GM19240 (cell line): ENCODE measurements around the gene CMPK1.
"Not testable (repeated sequence)": the region's sequence is repeated elsewhere in the genome, so short reads cannot be mapped to it uniquely, and the experiment has no call there.

ENCODE experiments used
- DNase-seq: peaks from one replicate; pipeline ENCODE4 v3.0.0; 2011; ENCODE audit warnings: low spot score; ENCODE audit not compliant: insufficient read length

Gene CMPK1

DNA sequence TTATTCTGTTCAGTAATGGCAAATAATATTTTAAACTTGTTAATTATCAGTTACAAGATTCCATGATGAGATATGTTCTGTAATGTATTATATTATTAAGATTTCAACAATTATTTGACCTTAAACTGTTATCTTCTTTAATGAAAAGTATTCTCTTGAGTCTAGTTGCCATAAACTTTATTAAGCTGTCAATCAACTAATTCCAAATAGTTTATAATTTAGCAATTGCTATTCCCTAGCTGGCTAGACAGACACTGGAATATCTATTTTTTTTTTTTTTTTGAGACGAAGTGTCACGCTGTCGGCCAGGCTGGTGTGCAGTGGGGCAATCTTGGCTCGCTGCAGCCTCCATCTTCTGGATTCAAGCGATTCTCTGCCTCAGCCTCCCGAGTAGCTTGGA lies 3.8 kb downstream of the CMPK1 start:
- no peak for DNase-seq

DNA sequence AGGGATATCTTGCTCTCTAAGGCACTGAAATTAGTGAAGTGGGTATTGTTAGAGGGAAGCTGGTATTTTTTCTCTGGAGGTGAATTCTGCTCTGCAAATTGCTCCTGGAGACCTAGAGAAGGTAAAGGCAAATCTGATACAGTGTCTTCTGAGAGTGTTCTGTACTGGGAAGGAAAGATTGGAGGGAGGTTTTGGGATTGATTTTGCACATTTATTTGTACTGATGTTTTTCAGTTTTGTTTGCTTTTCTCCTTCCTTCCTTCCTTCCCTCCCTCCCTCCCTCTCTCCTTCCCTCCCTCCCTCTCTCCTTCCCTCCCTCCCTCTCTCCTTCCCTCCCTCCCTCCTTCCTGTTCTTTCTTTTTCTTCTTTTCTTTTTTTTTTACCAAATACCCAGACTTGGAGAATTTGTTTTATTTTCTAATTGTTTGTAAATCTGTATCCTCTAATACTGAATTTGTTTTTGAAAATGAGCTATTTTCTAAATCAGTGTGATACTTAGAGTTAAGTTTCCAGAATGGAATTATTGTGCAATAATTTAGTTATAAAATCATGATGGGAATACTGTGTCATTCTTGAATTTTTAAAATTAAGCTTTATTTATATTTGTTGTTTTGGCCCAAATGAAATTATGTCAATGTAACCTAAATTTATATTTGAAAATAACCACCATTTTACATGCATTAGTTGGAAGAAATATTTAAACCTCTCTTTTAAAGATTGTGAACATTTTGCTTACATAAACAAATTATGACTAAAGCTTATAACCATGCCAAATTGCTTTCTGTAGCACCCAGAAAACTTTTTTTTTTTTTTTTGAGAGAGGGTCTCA lies 4.9 kb downstream of the CMPK1 start:
- DNase-seq = no peak

- no peak for DNase-seq
Measured at GRCh38 chr1:47340227-47340626, 6.6 kb downstream of the CMPK1 start.

GRCh38 chr1:47346979-47347378 lies 13.4 kb downstream of the CMPK1 start:
- not testable (repeated sequence) for DNase-seq

- DNase-seq = no peak
Measured at GRCh38 chr1:47347735-47348134, 14.1 kb downstream of the CMPK1 start.

- DNase-seq = no peak
Measured at GRCh38 chr1:47348246-47348645, 14.7 kb downstream of the CMPK1 start.

GRCh38 chr1:47351305-47351704 lies 17.7 kb downstream of the CMPK1 start:
- DNase-seq = no peak

GRCh38 chr1:47361380-47361779 lies 27.8 kb downstream of the CMPK1 start:
- no peak for DNase-seq

GRCh38 chr1:47362828-47363227 lies 29.2 kb downstream of the CMPK1 start:
- DNase-seq = no peak

GRCh38 chr1:47367651-47368050 lies 34.1 kb downstream of the CMPK1 start:
- no peak for DNase-seq

- no peak for DNase-seq
Measured at GRCh38 chr1:47371016-47371517, 37.5 kb downstream of the CMPK1 start.

GRCh38 chr1:47374501-47374900 lies 40.9 kb downstream of the CMPK1 start:
- no peak for DNase-seq

GRCh38 chr1:47378147-47378546 lies 44.6 kb downstream of the CMPK1 start:
- no peak for DNase-seq

DNA sequence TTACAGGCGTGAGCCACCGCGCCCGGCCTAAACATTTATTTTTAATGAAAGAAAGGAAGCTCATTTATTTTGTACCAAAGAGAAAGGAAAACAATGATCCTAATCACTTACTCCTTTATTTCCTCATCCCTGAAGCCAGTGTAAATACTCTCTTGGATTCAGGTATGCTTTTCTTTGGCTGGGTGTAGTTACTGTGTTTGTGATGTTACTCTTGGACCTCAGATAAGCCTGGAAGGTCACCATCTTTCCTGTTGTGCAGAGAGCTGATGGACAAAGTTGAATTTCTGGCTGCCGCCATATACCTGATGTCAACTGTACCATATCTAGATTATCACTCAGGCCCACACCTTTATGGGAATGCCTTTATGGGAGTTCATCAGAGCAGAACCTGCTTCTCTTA lies 47.1 kb downstream of the CMPK1 start:
- no peak for DNase-seq

DNA sequence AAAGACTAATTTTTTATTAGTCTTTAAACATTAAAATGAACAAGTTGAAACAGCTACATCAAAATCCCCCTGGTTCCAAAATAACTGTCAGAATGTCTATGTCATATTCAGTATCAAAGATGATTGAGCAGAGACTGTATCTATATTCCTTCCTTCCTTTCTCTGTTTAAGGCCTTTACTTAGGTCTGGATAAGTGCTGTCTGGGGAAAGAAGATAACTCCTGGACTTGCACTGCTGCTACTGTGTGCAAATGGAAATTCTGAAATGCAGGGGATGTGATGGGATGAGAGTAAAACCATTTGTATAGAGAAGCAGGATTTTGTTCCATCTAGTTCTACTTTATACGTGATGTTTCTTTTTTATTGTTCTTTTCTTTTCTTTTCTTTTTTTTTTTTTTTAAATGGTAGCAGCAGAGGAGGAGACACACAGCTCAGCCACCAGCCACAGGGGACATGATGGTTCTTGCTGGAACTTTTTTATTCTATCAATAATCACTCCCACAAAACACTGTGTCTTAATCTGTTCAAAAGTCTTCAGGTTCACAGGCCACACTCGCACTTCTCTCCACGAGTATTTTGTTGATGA lies 48.9 kb downstream of the CMPK1 start:
- DNase-seq = no peak

DNA sequence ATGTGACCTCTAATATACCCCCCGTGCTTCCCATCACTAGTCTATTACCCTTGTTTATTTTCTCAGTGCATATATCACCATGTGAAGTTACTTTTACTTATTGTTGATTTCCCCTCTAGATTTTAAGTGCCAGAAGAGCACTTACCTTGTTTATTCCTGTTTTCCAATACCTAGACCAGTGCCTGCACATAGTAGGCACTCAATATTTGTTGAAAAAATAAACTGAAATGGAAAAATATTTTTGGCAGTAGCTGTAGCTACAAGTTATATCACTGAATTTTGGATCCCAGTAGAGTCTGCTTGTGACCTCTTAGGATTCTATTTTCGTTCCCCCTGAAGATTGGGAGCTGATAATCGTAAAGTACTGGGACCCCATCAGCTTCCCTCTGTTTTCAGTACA lies 50.5 kb downstream of the CMPK1 start:
- no peak for DNase-seq

GRCh38 chr1:47385020-47385419 lies 51.4 kb downstream of the CMPK1 start:
- DNase-seq = no peak

DNA sequence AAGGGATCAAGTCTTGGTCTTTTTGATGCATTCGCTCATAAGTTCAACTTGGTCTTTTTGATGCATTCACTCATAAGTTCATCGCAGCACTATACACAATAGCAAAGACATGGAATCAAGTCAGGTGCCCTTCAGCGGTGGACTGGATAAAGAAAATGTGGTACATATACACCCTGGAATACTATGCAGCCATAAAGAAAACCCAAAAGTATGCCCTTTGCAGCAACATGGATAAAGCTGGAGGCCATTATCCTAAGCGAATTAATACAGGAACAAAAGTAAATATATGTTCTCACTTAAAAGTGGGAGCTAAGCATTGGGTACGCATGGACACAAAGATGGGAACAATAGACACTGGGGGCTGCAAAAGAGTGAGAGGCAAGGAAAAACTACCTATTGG lies 52.7 kb downstream of the CMPK1 start:
- DNase-seq = no peak

DNA sequence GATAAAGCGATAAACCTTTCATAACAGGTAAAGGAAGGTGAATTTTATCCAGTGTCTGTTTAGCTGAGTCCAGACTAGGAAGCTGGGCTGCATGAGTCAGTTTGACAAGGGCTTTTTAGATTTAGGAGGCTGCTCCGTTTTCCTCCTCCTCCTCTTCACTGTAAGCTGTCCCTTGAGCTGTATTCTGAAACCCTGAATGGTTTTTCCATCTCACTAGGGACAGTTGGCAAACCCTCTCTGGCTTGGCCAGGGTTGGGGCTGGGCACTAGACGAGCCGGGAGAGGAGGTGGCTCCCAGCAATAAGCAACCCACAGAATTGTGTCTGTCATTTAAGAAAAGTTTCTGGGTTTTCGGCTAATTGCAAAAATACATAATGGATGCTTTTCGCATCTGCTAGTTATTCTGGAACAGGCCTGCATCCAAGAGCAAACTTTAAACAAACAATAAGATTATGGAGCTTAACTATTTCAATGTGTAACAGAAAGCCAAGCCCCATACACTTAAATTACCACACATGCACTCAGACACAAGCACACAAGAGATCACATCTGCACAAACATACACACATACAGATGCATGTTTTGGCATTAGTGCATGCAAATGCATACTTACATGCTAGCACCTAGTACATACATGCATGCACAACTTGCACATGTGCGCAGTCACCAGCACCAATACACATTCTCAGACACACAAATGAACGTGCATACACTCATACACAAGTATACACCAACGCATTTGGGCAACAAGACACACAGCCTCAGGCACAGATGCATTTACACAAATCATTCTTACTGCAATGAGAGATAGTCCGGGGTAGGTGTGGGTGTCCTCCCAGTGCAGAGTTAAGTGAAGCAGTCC lies 54.7 kb downstream of the CMPK1 start:
- no peak for DNase-seq

GRCh38 chr1:47388891-47389238 lies 55.3 kb downstream of the CMPK1 start:
- peak; percentile 46 for DNase-seq

DNA sequence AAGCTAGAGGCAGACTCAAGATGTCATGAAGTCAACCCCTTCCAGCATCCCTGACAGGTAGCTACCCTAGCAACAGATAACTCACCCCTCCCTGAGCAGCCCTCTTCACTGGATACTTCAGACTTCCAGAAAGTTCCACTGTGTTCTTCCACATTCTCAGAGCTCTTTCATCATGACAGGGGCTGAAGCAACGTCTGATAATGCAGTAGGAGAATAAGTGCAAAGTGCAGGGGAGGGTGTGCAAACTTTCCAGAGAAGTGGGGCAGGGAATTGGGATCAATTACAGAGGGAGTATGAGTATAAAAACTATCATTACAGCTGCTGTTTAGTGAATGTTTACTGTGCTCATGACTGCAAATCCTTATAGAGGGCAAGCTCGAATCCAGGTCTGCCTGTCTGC lies 56.1 kb downstream of the CMPK1 start:
- no peak for DNase-seq

- no peak for DNase-seq
Measured at GRCh38 chr1:47390843-47391242, 57.3 kb downstream of the CMPK1 start.
